GM19238 (cell line): ENCODE data around the gene DUSP28.

Experiments
- DNase-seq: peaks from one replicate; pipeline ENCODE4 v3.0.0; 2011; ENCODE audit warnings: low spot score; ENCODE audit not compliant: insufficient read length

DUSP28 gene

DNA sequence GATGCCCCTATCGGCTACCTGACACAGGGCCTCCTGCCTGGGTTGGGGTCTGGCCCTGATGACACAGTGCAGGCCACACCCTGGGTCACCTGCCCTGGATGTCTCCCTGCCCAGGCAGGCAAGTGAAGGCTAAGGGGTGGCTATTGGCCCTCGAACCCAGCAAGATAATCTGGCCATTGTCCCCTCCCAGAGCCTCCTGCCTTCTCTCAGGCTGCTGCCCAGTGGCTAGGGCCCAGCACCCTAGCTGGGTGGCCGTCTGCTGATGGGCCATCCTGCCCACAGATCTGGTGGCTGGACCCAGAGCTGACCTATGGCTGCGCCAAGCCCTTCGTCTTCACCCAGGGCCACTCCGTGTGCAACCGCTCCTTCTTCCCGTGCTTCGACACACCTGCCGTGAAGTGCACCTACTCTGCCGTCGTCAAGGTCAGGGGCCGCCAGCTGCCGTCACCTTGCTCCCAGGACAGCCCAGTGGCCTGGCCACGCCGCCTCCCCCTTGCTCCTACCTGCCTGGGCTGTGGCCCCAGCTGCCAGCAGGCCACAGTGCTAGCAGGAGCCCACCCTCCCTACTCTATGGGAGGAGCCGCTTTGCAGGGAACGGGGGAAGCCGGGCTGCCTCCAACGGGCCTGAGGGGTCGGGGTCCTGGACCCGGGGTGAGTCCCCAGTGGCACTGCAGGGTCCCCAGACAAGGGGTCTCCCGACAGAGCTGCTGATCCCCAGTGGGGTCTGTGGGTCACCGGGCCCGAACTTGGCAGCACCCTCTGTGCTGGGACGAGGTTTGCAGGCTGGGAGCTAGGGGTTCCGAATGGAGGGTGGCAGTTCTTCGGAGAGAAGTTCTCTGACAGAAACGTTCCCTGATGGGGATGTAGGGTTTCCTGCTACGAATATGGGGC lies 12.2 kb downstream of the DUSP28 start:
- no peak for DNase-seq

DNA sequence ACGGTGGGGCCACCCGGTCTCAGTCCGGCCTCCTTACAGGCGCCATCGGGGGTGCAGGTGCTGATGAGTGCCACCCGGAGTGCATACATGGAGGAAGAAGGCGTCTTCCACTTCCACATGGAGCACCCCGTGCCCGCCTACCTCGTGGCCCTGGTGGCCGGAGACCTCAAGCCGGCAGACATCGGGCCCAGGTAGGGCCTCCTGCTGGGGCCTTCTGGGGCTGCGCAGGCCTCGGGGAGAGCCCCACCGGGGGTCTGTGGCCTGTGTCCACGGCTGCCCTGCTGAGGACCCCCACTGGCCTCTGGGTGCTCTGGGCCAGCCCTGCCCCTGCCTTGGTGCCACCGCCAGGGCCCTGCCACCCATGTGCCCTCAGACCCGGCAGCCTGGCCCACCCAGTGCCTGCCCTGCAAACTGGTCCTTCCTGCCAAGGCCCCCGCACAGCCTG lies 12.9 kb downstream of the DUSP28 start:
- DNase-seq = no peak

DNA sequence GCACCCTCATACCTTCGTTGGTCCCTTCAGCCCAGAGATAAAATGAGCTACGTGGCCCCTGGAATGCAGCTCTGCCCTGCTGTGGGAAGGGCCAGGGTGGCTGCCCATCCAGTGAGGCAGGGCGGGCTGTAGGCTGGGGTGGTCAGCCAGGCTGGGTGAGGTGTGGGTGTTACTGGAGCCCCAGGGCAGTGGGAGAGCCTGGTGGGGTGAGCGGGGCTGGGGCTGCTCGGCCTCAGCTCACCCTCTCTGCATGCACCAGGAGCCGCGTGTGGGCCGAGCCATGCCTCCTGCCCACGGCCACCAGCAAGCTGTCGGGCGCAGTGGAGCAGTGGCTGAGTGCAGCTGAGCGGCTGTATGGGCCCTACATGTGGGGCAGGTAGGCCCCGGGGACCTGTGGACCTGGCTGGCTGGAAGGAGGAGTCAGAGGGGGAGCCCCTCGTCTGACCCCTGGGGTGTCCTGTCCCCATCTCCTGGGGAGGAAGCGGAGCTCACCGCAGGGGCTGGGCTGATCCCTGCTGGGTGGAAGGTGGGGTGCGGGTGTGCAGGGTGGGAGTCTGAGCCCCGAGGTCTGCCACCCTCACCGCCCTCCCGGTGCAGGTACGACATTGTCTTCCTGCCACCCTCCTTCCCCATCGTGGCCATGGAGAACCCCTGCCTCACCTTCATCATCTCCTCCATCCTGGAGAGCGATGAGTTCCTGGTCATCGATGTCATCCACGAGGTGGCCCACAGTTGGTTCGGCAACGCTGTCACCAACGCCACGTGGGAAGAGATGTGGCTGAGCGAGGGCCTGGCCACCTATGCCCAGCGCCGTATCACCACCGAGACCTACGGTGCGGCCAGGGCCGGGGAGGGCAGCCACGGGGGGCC lies 13.6 kb downstream of the DUSP28 start:
- no peak for DNase-seq

DNA sequence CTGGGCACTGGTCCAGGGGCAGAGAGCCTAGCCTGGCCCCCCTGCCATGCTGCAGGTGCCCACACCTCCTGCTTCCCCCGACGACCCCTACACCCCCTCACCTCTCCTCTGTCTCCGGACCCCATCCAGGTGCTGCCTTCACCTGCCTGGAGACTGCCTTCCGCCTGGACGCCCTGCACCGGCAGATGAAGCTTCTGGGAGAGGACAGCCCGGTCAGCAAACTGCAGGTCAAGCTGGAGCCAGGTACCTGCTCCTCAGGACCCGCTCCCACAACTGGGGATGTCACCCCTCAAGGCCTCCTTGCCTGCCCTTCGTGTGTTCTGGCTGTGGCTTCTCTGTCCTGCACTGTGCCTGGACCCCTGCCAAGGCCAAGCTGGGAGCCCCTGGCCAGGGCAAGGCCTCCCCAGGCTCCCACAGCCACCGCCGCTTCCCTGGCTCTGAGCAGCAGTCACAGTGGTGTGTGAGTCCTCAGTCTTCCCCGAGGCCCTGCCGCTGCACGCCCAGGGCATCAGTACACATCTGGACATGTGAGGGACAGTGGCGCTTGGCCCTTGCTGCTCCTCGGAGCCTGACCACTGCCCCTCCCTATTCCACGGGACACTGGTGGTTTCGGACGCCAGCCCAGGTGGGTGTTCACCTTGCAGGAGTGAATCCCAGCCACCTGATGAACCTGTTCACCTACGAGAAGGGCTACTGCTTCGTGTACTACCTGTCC lies 14.4 kb downstream of the DUSP28 start:
- no peak for DNase-seq

DNA sequence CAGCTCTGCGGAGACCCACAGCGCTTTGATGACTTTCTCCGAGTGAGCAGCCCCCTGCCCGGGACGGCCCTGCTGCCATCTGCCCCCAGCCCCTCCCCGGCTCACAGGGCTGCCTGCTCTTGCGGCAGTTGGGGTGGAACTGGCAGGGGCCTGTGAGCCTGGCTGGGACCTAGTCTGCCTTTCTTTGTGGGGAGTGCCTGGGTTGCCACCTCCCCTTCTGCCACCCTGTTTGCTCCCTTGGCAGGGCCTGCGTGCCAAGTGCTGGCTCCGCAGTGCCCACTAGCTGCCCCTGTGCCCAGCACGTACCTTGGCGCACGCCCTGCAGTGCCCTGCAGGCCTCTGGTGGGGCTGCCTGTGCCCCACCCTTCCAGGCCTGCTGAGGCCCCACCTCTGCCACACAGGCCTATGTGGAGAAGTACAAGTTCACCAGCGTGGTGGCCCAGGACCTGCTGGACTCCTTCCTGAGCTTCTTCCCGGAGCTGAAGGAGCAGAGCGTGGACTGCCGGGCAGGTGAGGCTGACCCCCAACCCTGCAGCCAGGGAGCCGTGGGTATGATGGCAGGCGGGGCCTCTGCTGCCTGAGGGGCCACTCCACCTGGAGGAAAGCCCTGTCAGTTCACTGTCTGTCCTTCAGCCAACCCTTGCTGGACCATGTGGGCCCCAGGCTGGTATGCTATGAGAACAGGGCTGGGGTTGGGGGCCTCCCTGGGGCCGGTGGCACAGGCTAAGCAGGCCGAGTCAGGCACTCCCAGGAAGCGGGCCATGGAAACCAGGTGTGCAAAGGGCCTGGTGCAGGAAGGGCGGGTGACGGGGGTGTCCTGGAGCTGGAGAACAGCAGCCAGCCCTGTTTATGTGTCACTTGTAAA lies 15.2 kb downstream of the DUSP28 start:
- no peak for DNase-seq

DNA sequence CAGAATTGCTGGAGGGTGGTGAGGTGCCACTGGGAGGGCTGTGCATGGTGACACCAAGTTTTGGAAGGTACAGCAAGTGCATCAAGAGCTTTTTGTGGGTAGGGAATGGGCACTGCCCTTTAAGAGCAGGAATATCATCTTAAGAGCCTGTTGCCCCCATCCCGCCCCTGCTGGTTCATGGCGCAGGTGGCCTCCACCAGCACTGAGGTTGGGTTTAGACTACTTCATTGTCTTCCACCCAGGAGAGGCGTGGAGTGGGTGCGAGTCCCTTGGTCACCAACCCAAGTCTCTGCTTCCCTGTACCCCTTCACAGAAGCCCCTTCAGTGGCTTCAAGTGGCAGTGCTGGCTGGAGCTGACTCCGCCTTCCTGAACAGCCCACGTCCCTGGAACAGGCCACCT lies 15.9 kb downstream of the DUSP28 start:
- DNase-seq = no peak

DNA sequence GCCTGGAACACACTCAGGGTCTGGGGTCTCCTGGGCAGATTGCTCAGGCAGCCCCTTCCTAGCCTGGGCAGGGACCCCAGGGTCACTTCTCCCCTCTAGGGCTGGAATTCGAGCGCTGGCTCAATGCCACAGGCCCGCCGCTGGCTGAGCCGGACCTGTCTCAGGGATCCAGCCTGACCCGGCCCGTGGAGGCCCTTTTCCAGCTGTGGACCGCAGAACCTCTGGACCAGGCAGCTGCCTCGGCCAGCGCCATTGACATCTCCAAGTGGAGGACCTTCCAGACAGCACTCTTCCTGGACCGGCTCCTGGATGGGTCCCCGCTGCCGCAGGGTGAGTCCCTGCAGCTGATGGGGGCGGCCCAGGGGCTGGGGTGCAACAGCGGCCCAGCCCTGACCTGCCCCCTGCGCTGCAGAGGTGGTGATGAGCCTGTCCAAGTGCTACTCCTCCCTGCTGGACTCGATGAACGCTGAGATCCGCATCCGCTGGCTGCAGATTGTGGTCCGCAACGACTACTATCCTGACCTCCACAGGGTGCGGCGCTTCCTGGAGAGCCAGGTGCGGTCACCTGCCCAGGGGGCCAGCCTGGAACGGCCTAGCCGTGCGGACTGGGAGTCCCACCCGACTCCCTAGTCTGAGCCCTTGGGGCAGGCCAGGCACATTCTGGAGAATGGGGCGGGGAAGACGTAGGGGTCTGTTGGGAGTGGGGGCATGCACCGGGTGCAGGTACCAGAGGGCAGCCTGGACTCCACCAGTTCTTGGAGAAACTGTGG lies 16.5 kb downstream of the DUSP28 start:
- no peak for DNase-seq

DNA sequence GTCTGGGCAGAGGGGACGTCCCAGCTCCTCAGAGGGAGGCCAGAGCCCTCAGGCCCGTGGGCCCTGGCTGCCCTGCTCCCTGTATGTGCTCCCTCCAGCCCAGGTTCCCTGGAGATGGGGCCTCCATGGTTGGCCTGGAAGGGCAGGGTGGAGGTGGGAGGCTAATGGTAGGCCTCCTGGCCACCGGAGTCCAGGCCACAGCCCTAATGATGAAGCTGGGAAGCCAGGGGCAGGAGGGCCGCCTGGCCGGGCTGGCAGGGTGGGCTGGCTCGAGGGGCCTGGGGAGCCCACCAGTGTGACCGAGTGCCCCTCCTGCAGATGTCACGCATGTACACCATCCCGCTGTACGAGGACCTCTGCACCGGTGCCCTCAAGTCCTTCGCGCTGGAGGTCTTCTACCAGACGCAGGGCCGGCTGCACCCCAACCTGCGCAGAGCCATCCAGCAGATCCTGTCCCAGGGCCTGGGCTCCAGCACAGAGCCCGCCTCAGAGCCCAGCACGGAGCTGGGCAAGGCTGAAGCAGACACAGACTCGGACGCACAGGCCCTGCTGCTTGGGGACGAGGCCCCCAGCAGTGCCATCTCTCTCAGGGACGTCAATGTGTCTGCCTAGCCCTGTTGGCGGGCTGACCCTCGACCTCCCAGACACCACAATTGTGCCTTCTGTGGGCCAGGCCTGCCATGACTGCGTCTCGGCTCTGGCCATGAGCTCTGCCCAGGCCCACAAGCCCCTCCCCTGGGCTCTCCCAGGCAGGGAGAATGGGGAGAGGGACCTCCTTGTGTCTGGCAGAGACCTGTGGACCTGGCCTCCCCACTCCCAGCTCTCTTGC lies 17.3 kb downstream of the DUSP28 start:
- no peak for DNase-seq

DNA sequence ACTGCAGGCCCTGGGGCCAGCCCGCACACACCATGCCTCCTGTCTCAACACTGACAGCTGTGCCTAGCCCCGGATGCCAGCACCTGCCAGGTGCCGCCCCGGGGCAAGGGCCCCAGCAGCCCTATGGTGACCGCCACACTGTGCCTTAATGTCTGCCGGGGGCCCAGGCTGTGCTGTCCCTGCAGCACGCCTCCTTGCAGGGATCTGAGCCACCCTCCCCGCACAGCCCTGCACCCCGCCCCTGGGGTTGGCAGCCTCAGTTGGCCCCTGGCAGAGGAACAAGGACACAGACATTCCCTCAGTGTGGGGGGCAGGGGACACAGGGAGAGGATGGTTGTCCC lies 17.9 kb downstream of the DUSP28 start:
- DNase-seq = no peak

DNA sequence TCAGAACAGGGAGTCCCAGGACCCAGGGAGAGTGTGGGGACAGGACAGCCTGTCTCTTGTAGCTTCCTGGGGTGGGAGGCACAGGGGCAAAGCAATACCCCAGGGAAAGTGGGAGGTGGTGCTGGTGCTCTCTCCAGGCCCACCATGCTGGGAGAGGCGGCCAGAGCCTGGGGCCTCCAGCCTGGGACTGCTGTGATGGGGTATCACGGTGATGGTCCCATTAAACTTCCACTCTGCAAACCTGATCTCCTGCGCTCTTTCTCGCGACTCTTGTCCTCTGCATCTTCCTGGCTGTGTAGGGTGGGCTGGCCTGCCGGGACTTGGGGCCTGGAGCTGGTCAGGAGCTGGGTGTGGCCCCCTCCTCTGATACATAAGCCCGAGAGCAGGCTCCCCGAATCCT lies 18.3 kb downstream of the DUSP28 start:
- no peak for DNase-seq

DNA sequence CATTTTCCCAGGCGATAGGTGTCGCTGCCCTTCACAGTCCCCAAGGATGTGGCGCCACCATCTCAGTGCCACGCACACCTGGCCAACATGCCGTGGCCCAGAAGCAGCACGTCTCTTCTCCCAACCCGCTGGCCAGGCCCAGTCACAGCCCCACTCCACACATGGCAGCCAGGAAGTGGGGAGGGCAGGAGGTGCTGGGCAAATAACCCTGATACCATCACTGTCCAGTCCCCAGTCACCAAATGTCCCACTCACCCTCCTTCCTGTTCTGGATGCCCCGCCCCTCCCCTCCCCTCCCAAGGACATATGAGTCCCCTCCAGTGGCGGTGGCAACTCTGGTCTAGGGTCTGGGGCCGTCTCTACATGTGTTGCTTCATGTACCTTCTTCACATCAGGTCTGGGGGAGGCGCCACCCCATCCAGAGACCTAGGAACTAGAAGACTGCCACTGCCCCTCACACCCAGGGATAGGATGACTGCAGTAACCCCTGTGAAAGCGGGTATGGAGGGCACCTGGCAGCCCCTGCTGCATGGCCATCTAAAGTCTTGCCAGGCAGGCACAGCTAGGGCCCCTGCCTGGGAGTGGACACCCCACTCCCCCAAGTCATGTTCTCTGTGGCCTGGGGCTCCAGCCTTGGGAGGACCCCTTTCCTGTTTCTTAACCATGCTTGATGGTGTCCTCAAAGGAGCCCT lies 19.1 kb downstream of the DUSP28 start:
- no peak for DNase-seq

DNA sequence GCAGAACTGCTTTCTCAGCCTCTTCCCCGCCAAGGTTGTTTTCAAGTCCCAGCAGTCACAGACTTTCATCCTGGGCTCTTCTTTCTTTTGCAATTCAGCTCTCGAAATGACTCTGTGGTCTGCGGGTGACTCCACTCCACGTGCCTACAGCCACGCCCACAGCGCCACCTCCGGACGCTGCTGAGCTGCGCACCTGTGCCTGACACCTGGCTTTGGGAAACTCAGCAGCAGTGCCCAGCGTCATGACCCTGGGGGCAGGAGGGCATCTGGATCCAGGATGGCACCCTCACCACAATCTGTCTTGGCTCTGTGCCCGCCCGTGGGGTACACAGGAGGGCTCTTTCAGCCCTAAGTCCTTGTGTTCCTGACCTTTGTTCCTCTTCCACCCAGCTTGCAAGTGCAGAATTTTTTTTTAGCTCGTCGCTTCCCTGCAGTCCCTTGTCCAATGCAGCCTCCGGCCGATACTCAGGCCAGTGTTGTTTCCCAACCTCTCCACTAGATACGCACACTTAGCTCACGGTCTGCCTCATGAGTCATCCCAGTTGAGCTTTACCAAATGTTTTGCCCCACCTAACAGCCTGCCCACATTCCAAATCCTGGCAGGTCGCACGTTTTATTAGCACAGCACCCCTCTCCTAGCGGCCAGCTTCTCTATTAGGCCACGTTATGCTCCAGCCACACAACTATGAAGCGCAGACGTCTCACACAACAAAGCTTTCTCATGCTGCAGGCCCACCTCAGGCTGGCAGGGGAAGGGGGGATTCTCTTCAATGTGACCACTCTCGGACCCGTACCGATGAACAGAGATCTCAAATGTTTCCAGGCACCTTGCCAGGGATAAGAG lies 19.8 kb downstream of the DUSP28 start:
- no peak for DNase-seq

DNA sequence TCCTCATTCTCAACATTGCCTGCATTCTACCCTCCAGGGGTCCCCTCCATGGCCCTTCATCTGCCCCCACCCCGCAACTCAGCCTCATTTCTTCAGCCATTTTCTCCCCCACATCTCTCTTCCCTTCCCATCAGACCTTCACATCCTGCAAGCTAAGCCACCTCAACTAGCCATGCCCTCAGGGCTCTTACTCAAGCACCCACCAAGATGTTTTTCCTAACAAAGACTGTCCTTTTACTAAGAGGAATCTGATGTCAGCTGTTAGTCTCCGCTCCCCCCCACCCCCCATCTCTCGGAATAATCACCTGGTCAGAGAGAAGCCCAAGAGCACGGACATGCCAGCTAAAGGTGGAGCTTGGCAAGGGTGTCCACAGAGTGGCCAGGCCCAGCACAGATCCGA lies 21.7 kb downstream of the DUSP28 start:
- DNase-seq = no peak

DNA sequence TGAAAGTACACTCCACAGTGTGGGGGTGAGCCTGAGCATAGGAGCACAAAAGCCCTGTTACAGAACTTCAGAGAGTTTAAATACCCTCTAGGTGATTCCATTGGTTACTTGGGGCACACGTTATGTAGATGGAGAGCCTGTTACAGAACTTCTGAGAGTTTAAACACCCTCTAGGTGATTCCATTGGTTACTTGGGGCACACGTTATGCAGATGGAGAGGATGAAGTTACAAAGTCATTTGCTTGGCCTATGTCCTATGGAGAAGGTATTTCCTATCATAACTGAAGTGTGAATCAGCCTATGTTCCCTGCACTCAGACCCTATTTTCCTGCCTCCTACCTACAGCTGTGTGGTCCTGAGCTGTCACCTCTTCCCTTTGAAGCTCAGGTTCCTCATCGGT lies 22.6 kb downstream of the DUSP28 start:
- no peak for DNase-seq

DNA sequence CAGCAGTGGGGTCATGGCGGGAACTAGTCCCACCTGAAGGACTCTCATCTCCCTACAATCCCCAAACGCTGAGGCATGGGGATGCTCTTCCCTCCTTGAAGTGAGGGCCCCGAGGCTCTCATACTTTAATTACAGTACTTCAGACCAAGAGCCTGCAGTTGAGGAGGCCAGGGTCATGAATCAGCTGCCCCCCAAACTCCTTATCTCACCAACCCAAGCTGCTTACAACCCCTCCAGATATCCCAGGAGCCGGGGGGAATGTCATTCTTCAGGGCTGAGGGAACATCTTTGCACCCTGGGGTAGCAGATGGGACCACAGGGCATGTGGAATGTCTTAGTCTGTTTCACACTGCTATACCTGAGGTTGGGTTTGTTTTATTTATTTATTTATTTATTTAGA lies 23.6 kb downstream of the DUSP28 start:
- DNase-seq = no peak

DNA sequence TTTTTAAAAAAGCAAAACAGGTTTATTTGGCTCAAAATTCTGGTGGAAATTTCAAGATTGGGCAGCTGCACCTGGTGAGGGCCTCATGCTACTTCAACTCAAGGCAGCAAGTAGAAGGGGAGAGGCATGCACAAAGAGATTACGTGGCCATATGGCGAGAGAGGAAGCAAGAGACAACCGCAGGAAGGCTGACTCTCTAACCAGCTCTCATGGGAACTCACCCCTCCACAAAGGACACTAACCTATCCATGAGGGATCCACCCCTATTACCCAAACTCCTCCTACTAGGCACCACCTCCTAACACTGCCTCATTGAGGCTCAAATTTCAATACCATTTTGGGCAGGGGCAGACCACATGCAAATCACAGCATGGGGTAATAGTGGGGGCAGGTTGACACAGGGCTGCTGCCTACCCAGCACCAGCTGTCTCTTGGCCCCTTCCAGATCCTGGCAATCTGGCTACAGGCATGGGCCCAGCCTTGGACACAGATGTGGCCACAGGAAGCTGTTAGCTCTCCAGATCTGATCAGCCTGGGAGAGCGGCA lies 24.4 kb downstream of the DUSP28 start:
- DNase-seq = peak; percentile 57

DNA sequence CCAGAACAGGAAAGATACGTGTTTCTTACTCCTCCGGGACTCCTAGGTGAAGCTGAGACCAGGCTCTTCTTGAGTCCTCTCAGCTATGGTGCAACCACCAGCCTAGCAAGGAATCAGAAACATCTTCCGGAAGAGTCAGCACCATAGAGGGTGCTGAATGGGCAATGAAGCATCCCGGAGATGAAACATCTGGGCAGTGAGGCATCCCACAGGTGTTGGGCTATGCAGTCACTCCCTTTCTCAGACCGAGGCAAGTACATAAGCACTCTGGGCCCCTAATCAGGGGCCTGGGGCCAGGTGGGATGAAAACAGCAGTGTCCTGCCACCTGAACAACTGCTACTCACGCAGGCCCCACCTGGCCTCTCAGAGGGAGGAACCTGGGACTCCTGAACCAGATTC lies 24.9 kb downstream of the DUSP28 start:
- DNase-seq = peak; percentile 51
